Effector memory CD4-positive, alpha-beta T cell (primary cell): ENCODE results near the gene AP2S1.
A peak's percentile ranks its signal among the peaks of the same experiment; 100 is the strongest.

ENCODE experiments used
- DNase-seq, 3 donors: peaks; one replicate each; pipeline ENCODE4 v3.0.0-alpha.2; 2020
- H3K27ac ChIP-seq: 2 replicates; pipeline ENCODE4 v1.7.0; 2013; ENCODE audit warnings: mild to moderate bottlenecking, low read length, moderate library complexity; ENCODE audit not compliant: insufficient read depth, poor library complexity, severe bottlenecking
- H3K27me3 ChIP-seq: replicated peaks from 2 replicates; pipeline ENCODE4 v1.7.0; 2013; ENCODE audit warnings: mild to moderate bottlenecking, low read length; ENCODE audit not compliant: insufficient read depth, control insufficient read depth, poor library complexity, severe bottlenecking
- H3K36me3 ChIP-seq: 2 replicates; pipeline ENCODE4 v1.7.0; 2013; ENCODE audit warnings: mild to moderate bottlenecking, low read length, moderate library complexity; ENCODE audit not compliant: control insufficient read depth, insufficient read depth
- H3K4me1 ChIP-seq: 2 replicates; pipeline ENCODE4 v1.7.0; 2013; ENCODE audit warnings: low read length, mild to moderate bottlenecking; ENCODE audit not compliant: control insufficient read depth, insufficient read depth, poor library complexity, severe bottlenecking
- H3K4me3 ChIP-seq: 2 replicates; pipeline ENCODE4 v1.7.0; 2013; ENCODE audit warnings: low read length, low read depth, mild to moderate bottlenecking; ENCODE audit not compliant: insufficient read depth, poor library complexity, severe bottlenecking
- H3K9me3 ChIP-seq: 2 replicates; pipeline ENCODE4 v1.7.0; 2013; ENCODE audit warnings: mild to moderate bottlenecking, low read length, moderate library complexity; ENCODE audit not compliant: control insufficient read depth

AP2S1 gene

GRCh38 chr19:46842791-46843190 is 7.9 kb downstream of the AP2S1 start:
- Histone ChIP-seq H3K27ac (no peak overlapping the region), H3K4me1 (no peaks in the 10 kb centered on the region), H3K36me3 (peaks cover 30% of the 10 kb centered on the region), H3K4me3 (no peak overlapping the region), H3K27me3 (no peaks in the 10 kb centered on the region), H3K9me3 (no peaks in the 10 kb centered on the region)
- DNase-seq: no peak

- H3K9me3 ChIP-seq: no peaks in the 10 kb centered on the region
- no peak overlapping the region for H3K27ac ChIP-seq
- H3K36me3 ChIP-seq: peaks cover 31% of the 10 kb centered on the region
- H3K4me3 ChIP-seq: no peak overlapping the region
- H3K4me1 ChIP-seq: no peaks in the 10 kb centered on the region
- DNase-seq: no peak
- H3K27me3 ChIP-seq: no peaks in the 10 kb centered on the region
These were observed 9.1 kb downstream of the AP2S1 start for GRCh38 chr19:46841458-46842083.

DNA sequence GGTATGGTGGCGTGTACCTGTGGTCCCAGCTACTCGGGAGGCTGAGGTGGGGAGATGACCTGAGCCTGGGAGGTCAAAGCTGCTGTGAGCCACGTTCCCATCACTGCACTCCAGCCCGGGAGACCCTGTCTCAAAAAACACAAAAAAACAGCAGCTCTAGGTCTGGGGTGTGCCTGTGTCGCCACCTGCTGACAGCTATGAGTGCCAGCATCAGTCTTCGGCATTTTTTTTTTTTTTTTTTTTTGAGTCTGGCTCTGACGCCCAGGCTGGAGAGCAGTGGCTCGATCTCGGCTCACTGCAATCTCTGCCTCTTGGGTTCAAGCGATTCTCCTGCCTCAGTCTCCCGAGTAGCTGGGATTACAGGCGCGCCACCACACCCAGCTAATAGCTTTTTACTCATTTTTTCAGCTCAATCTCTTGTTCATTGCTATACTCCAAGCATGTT is 10.1 kb downstream of the AP2S1 start:
- Histone ChIP-seq H3K4me3 (no peak overlapping the region), H3K9me3 (no peaks in the 10 kb centered on the region), H3K27me3 (no peaks in the 10 kb centered on the region), H3K4me1 (no peaks in the 10 kb centered on the region), H3K27ac (no peak overlapping the region), H3K36me3 (peaks cover 31% of the 10 kb centered on the region)
- DNase-seq: peak in 2 of 3 donors; percentile 17 to 33

DNA sequence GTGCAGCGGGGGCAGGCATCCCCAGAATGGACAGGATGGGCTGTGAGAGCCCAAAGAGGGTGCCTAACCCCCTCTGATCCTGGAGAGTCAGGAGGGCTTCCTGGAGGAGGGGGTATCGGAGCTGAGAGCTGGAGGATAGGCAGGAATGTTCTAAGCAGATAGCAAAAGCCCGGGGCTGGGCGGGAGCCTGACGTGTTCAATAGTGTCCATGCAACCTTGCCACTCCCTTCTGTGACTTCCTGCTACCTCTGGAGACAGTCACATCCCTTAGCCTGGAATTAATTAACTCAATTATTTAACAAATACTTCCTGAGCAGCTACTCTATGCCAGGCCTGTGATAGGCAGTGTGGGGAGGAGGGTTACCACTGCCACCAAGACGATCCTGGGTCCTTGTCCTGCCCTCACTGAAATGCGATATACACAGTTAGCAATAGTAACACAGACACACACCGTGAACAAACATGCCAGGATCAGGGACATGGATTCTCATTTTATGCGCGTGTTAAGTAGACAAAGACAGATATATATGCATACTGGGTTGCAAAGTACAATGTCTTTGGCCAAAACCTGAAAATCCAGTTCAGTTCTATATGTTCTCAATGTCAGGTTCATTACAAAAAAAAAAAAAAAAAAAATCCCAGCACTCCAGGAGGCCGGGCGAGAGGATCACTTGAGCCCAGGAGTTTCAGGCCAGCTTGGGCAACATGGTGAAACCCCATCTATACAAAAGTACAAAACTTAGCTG is 10.7 kb downstream of the AP2S1 start:
- Histone ChIP-seq H3K27me3 (no peaks in the 10 kb centered on the region), H3K9me3 (no peaks in the 10 kb centered on the region), H3K4me3 (no peak overlapping the region), H3K4me1 (no peaks in the 10 kb centered on the region), H3K36me3 (peaks cover 31% of the 10 kb centered on the region), H3K27ac (no peak overlapping the region)
- no peak for DNase-seq

GRCh38 chr19:46838160-46838559 is 12.5 kb downstream of the AP2S1 start:
- DNase-seq: no peak
- Histone ChIP-seq H3K36me3 (peaks cover 19% of the 10 kb centered on the region), H3K27ac (no peak overlapping the region), H3K27me3 (no peaks in the 10 kb centered on the region), H3K4me1 (no peaks in the 10 kb centered on the region), H3K9me3 (no peaks in the 10 kb centered on the region), H3K4me3 (no peak overlapping the region)

- Histone ChIP-seq H3K36me3 (peaks cover 13% of the 10 kb centered on the region), H3K27ac (no peak overlapping the region), H3K4me1 (no peaks in the 10 kb centered on the region), H3K27me3 (no peaks in the 10 kb centered on the region), H3K9me3 (no peaks in the 10 kb centered on the region), H3K4me3 (no peak overlapping the region)
- DNase-seq: no peak
These were observed 15.7 kb downstream of the AP2S1 start for GRCh38 chr19:46834984-46835383.

GRCh38 chr19:46834121-46834520 is 16.5 kb downstream of the AP2S1 start:
- H3K9me3 ChIP-seq: no peaks in the 10 kb centered on the region
- H3K27ac ChIP-seq: no peak overlapping the region
- H3K4me1 ChIP-seq: no peaks in the 10 kb centered on the region
- DNase-seq: no peak
- no peaks in the 10 kb centered on the region for H3K27me3 ChIP-seq
- peaks cover 6% of the 10 kb centered on the region for H3K36me3 ChIP-seq
- no peak overlapping the region for H3K4me3 ChIP-seq

GRCh38 chr19:46830864-46831263 is 19.8 kb downstream of the AP2S1 start:
- Histone ChIP-seq H3K36me3 (no peaks in the 10 kb centered on the region), H3K27ac (no peak overlapping the region), H3K4me1 (no peaks in the 10 kb centered on the region), H3K27me3 (no peaks in the 10 kb centered on the region), H3K9me3 (no peaks in the 10 kb centered on the region), H3K4me3 (no peak overlapping the region)
- DNase-seq: no peak

DNA sequence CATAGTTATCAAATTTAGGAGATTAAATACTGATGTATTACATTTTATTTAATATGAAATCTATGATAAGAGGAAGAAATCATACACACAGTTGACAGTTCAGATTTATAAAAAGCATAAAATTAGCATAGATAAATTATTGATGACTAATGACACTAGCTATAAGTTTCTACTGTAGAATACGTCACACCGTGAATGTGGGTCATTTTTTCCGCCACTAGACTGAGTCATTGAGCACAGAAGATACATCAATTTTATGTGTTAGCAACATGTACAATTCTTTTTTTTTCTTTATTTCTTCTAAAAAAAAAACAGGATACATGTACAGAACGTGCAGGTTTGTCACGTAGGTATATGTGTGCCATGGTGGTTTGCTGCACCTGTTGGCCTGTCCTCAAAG is 22.2 kb downstream of the AP2S1 start:
- Histone ChIP-seq H3K4me1 (no peaks in the 10 kb centered on the region), H3K9me3 (no peaks in the 10 kb centered on the region), H3K27ac (no peak overlapping the region), H3K36me3 (no peaks in the 10 kb centered on the region), H3K27me3 (no peaks in the 10 kb centered on the region), H3K4me3 (no peak overlapping the region)
- DNase-seq: no peak

- Histone ChIP-seq H3K9me3 (no peaks in the 10 kb centered on the region), H3K4me1 (peaks cover 16% of the 10 kb centered on the region), H3K27me3 (no peaks in the 10 kb centered on the region), H3K27ac (no peak overlapping the region), H3K36me3 (no peaks in the 10 kb centered on the region), H3K4me3 (no peak overlapping the region)
- DNase-seq: no peak
These were observed 25.0 kb downstream of the AP2S1 start for GRCh38 chr19:46825731-46826055.
